ENCODE measurements around the gene GRAMD2B.
"Not testable (repeated sequence)": the region's sequence is repeated elsewhere in the genome, so short reads cannot be mapped to it uniquely, and the experiment has no call there.

The GRAMD2B gene

DNA sequence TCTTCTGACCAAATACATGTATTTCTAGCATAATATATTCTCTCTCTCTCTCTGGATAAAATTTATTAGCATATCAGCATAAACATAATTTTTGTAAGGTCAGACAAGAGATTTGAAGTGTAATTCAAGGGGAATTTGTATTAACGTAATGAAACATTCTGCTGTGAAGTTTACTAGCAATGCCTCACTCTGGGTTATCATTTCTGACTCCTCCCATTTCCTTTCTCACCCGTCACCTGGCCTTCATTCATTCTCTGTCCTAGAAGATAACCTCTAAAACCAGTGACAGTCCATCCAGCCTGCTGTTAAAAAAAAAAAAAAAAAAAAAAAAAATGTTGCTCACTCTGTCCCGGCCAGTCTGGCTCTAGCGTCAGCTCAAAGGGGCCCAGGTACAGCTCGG, 27.1 kb downstream of the GRAMD2B start:
- DNase-seq (ENCODE audit: low read depth, low spot score), result no peak

DNA sequence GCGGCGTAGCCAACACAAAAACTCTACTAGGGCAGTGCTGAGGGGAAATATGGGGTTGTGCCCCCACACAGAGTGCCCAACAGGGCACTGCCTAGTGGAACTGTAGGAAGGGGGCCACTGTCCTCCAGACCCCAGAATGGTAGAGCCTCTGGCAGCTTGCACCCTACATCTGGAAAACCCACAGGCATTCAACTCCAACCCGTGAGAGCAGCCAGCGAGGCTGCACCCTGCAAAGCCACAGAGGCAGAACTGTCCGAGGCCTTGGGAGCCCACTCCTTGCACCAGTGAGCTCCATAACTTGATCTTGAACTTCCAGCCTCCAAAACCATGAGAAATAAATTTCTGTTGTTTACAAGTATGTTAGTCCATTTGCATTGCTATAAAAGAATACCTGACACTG, 27.7 kb downstream of the GRAMD2B start:
- DNase-seq (ENCODE audit: low read depth, low spot score), result no peak

DNA sequence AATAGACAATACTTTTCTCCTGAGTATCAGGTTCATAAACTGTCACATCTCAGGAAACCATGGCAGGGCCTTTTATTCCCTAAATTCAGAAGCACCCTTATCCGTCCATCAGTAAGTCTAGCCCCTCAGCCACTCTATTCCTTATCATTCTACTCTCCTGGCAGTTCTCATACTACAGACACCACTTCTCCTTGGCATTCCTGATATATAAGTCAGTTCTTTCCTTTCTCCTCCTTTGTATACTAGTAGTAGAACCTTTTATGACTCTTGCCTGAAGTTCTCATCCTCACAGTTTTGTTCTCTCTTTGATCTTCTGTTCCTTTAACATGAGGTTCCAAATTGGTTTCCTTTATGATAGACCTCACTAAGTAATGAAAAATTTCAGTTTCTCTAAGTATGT, 29.3 kb downstream of the GRAMD2B start:
- DNase-seq (ENCODE audit: low read depth, low spot score), result no peak

DNA sequence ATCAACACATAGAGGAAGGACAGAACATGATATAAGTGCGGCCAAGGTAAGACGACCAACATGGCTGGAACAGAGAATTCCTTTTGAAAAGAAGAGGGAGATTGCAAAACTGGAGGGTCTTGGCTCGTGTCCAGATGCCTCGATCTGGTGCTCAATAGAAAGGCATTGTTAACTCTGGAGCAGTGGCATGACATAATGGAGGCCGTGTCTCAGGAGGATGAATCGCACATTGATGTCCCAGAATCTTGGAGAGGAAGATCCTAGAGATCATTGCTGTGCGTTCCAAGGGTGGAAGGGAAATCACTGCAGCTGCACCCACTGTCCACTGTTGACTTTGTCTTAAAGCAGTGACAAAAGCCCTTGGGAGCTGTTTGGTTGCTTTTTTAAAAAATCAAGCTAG, 30.9 kb downstream of the GRAMD2B start:
- DNase-seq (ENCODE audit: low read depth, low spot score), result no peak

DNA sequence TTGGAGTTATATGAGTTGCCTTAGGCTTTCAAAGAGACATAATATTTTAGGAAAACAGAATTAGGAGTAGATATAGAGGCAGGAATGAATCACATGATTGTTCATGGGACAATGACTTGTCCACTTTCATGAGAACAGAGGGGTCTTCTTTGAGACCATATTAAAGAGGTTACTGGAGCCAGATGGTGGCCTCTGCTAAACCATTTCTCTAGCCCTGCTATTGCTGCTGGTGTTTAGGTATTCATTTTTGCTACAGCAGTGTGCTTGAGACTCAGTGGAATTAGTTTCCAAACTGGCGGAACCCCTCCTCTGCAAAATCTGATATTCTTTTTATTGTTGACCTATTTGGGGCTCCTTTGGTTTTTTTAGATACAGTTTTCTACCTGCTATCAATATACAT, 31.3 kb downstream of the GRAMD2B start:
- DNase-seq (ENCODE audit: low read depth, low spot score), result no peak

DNA sequence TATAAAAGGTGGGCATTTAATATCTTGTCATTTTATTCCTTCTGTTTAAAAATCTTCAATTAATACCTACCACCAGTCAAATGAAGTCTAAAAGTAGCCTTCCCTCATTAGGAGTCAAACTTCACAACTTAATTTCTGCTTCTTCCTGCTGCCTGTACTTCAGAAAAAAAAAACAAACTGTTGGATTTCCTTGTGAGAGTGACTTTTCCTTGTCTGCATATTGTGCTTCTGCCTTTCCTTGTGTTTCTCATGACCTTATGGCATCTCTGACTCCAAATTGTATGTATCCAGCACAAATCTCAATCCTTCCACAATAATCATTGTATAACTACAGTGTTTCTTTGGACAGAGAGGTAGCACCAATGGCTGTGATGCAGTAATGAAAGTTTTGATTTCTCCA, 32.1 kb downstream of the GRAMD2B start:
- DNase-seq (ENCODE audit: low read depth, low spot score), result no peak

DNA sequence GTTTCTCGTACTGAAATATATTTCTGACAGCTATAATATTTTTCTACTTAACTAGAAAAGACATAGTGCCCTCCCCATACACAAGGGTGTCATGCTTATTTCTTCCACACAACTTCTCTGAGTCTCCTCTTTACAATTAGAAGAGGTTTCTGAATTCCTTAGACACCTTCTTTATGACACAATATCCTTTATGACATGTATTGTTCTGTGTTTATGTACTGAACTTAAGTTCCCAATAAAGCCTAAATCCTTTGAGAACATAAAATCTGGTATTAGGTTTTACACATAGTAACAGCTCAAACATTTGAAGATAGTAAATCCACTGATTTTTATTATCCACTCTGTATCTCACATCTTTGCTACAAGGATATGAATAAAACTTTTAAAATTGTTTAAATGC, 32.5 kb downstream of the GRAMD2B start:
- no peak for DNase-seq (ENCODE audit: low read depth, low spot score)

DNA sequence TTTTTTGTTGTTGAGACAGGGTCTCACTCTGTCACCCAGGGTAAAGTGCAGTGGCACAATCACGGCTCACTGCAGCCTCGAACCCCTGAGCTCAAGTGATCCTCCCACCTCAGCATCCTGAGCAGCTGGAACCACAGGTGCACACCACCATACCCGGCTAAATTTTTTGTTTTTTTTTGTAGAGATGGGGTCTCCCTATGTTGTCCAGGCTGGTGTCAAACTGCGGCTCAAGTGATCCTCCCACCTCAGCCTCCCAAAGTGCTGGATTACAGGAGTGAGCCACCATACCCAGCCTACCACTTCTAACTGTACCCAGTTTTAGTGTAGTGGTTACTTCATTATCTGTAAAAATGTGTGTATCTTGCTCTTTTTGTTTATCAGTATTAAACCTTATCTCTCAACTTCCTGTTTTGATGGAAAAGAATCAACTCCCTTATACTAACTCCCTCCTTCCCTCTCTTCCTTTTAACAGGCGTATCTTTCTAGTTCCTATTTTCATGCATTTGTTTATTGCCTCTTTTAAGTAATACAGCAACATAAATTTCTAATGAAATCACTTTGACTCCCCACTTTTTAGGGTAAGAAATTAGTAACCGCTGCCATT, 33.1 kb downstream of the GRAMD2B start:
- DNase-seq (ENCODE audit: low read depth, low spot score), result no peak

DNA sequence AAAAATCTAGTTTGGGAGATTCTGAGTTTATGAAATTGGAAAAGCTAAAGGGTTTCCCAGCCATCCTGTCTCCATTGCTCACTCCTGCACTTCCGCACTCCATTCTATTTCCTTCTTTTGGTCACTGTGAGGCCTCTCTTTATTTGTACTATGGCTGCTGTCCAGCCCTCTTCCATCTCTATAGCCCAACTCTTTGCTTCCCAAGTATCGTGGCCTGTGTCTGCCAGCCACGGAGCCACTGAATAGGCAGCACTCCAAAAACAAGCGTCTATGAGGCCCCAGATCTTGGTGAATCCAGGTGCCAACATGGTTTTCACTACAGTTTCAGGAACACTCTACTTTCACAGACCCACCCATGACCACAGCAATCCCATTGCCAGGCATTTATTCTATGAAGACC, 37.2 kb downstream of the GRAMD2B start:
- no peak for DNase-seq (ENCODE audit: low read depth, low spot score)

DNA sequence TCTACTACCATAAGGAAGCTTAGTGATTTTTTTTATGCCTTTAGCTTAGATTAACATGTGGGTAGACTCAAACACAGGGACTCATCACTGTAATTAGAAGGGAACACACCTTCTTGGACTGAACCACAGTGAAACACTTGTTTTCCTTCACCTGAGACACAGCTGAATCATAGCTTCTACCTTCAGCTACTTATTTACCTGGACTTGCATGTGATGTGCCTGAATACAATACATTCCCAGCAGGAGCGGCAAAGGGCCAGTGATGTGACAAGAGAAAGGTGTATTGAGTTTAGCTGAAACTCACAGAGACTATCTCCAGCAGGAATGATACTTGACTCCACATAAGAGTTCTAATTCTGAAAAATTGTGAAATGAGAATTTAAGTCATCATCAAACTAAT, 37.8 kb downstream of the GRAMD2B start:
- DNase-seq (ENCODE audit: low read depth, low spot score), result no peak

DNA sequence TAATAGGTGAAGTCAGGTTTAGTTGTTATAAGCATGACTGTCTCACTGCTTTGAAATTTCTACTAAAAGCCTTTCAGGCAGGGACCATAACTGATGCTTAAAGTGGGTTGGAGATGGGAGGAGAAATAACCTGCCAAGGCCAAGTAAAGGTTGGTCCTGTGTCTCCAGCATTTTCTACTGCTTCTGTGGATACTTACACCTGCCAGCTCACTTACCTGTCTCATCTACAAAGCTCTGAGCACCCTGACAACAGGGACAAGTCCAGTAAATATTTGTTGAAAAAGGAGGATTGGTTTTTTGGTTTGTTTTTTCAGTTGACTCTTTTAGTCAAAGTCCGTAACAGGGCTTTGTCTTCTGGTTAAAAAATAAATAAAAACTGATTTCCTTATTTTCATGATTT, 38.6 kb downstream of the GRAMD2B start:
- no peak for DNase-seq (ENCODE audit: low read depth, low spot score)

DNA sequence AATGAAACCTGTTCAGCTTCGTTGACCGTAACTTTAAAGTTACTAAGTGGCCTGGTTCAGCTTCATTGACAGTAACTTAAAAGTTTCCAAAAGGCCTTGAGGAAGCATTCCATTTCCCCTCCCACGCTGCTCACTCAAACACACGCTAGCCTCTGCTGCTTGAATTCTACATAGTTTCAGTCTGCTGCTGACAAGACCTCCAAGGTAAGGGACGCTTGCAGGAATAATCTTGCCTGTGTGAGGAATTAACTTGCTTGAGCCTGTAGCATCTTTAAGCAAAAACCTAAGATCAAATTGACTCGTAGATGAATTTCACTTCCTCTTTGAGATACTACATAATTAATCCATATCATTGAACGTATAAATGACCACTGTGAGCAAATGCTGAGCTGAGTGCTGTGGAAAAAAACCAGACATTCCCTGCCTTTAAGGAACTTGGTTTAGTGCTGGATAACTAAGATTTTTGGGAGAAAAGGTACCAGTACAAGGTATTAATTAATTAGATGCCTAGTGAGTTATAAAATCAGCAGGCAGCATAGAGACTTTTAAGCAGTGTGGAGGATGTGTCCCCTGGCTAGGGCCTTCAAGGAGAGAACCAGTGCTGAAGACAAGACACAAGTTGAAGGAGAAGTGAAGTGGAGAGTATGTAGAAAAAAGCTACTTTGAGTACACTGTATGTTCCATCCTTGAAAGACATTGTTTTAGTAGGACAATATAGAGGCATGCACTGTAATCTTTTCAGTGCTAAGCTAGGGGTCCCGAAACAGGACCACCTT, 39.2 kb downstream of the GRAMD2B start:
- no peak for DNase-seq (ENCODE audit: low read depth, low spot score)

DNA sequence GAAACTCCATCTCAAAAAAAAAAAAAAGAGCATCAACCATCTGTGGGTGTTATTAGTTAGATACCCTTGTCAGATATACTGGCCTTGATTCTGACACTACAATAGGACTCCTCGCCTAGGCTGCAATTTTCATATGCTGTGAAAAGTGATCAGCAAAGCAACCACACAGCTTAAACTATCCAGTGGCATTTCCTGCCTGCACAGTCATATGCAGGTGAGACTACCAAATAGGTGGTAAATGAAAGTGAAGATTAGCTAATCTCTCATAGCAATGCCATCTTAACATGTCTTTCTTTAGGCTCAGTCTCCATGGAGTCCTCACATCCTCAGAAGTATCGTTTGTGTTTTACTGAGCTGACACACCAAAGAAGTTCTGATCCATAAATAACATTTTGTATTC, 40.8 kb downstream of the GRAMD2B start:
- DNase-seq (ENCODE audit: low read depth, low spot score), result no peak

DNA sequence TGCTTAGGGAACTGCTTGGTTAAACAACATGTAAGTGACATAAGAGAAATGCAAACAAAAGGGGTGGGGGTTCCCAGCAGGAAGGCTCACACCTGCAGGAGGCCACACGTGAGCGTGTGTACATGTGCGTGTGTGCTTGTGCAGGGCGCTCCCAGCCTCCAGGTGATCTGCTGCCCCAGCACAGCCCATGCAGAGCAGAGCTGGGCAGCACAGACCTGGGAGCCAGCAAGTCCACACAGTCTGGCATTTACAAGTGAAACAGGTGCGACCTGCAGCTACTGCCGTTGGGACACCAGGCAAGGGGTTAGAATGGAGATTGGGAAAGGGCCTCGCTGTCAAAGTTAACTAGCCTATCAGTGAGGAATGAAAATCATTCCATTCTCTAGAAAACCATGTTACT, 41.8 kb downstream of the GRAMD2B start:
- no peak for DNase-seq (ENCODE audit: low read depth, low spot score)

DNA sequence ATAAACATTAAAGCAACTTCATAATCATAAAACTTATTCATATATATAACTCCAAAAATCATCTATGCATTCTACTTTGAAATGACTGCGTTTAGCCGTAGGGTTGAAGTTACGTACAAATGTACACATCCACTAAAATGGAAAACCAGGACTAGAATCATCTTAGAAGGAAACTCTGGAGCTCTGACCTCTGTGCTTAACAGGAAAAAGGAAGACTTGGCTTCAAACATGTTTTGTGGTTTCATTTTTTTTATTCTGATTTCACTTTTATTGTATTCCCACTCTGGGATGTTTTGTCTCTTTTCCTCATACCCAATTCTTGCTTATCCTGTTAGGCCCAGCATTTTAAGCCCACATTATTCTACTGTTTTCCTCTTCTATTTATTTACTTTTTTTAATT, 44.9 kb downstream of the GRAMD2B start:
- no peak for DNase-seq (ENCODE audit: low read depth, low spot score)

DNA sequence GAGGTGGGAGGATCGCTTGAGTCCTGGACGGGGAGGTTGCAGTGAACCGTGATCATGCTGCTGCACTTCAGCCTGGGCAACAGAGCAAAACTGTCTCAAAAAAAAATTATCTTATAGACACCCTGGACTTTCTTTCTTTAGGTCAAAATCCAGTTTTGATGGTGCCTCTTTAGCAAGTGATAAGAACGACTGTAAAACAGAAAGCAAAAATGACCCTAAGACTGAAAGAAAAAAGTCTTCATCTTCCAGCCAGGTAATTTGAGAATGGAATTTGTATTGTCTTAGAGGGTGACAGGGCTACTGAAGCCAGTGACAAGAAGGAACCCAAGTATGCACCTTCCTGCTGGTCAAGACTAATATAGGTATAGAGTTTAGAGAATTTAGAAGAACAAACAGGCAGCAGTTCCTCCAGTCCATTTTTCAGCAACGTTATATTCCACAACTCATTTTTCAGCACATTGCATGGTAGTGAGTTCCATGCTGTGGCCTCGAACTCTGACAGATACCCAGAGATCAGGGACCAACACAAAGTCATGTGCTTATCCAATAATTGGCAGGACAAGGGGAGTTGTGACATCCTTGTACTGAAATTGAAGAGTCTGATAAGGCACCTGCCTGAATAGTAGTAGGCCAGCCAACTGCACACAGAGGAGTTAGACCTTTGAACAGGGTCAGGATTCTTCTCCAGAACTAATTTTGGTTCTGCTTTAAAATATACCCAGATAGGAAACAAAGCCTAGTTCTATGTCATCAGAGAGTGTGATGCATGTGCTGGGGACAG, 46.5 kb downstream of the GRAMD2B start:
- DNase-seq (ENCODE audit: low read depth, low spot score), result no peak

DNA sequence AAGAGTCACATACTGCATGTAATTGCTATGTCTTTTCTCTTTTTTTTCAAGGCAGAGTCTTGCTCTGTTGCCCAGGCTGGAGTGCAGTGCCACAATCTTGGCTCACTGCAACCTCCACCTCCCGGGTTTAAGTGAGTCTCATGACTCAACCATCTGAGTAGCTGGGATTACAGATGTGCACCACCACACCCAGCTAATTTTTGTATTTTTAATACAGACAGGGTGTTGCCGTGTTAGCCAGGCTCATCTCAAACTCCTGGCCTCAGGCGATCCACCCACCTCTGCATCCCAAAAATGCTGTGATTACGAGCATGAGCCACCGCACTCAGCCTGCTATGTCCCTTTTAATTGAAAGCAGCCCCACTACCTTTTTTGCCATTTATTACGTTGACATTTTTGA, 47.3 kb downstream of the GRAMD2B start:
- DNase-seq (ENCODE audit: low read depth, low spot score), result not testable (repeated sequence)

DNA sequence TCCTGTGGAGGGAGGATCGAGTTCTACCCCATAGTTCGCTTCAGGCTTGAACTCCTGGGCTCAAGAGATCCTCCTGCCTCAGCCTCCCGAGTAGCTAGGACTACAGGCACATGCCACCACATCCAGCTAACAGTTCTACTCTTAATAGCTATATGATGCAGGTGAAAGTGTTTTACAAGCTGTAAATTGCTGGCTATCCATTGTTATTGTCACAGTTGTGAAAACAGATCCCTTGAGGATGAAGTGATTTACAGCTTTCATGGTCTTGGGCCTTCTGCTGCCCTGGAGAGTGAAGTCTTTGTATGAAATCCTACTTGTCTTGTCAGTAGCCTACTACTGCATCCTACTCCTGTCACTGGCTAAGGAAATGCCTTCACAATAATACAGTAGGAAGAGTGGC, 48.0 kb downstream of the GRAMD2B start:
- DNase-seq (ENCODE audit: low read depth, low spot score), result no peak

DNA sequence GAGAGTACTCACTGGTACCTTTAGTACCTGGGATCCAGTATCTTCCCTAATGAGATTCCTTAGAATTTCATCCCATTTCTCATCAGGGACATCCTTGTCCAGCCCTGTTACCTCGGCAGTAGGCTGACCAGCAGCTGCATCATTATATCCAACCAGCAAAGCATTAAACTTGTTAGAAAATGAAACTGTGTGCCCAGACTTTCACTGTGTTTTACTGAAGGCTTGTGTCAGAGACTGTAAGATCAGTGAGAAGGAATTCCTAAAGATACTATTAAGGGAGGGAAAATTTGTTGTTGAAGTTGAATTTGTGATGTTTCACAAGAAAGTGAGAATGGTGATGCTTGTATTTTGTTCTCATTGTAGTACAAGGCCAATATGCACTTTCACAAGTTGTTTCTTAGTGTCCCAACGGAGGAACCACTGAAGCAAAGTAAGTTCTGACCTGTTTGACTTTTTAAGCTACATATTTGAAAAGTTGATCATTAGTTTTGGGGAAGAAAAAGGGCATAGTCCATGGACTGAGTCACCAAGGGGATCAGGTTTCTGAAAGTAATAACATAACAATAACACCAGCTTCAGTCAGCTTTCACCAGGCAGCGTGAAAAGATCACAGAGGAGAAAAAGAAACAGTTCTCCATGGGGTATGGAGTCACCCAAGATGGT, 48.8 kb downstream of the GRAMD2B start:
- DNase-seq (ENCODE audit: low read depth, low spot score), result no peak

DNA sequence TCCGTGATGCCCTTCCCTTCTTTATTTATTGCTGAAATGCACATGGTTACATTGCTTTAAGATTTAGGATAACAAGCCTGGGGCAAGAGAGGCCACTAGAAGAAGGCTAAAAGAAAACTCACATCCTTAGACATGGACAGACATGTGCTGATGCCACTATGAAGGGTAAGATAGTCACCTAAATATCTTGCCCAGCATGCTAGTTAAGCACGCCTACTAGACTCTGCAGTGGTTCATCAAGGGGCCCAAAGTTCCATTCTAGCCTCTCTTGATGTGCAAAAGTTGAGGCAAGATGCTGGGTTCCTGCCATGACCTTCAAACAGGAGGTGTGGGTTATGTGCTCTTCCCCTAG, 49.3 kb downstream of the GRAMD2B start:
- DNase-seq (ENCODE audit: low read depth, low spot score), result no peak

DNA sequence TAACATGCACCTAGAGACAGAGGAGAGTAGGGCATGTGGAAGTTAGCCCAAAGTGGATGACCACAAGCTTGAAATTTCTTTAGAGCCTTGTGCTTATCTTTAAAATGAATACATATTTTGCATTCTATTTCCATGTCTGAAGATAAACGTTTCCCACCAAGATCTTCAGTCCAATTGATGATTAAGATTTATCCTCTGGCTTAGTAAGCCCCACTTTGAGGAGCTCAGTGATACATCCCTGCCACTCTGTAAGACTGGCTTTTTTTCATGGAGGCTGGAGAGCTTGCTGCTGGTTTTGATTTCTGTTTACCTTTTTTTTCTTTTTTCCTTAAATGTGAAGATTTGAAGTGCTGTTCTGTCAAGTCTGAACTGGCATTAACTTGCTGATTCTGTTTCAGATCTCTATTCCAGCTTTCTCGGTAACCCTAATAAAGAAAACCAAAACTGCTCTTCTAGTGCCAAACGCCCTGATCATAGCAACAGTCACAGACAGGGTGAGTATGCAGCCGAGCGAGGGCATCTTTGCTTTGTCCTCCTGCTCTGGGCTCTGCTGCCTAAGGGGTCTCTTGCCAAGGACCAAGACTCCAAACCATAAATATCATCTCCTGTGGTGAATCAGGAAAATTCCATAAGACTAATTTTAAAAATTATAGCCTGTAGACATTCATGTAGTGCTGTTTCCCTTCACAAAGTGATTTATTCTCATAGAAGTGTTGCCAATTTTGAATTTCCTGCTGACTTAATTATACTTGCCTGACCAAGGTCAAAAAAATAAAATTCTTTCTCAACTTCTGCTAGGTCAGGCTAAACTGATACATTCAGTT, 54.3 kb downstream of the GRAMD2B start:
- no peak for DNase-seq (ENCODE audit: low read depth, low spot score)

DNA sequence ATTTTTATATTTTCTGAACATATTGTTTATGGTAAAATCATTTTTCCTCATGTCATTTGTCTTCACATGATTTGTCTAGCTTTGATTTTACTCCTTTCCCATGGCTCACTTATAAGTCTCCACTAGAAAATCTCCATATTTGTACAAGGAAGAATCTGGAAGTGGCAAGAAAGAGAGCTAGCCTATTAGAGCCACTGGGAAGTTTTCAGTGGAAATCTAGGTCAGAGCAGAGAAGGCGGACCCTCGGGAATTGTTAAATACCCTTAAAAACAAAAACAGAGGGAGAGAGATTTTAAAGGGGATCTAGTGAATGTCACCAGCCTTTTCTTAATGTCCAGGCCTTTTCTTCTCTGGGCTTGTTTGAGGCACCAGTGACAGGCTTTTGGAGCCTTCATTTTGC, 56.6 kb downstream of the GRAMD2B start:
- no peak for DNase-seq (ENCODE audit: low read depth, low spot score)

Data from iPS DF 19.7 (cell line).